WERI-Rb-1 (cell line): ENCODE measurements around the gene SNUPN.
A peak's percentile ranks its signal among the peaks of the same experiment; 100 is the strongest.

ENCODE experiments used
- DNase-seq: peaks from one replicate; pipeline ENCODE4 v3.0.0-alpha.2; 2020
- H3K27ac ChIP-seq: fragments of 250-450 bp; sonication (Bioruptor Pico); 2 replicates; pipeline ENCODE4 v1.5.1; 2020; ENCODE audit warnings: mild to moderate bottlenecking, moderate library complexity
- H3K27me3 ChIP-seq: fragments of 250-450 bp; sonication (Bioruptor Pico); 2 replicates; pipeline ENCODE4 v1.5.1; 2021; ENCODE audit warnings: mild to moderate bottlenecking, low read depth, moderate library complexity; ENCODE audit not compliant: insufficient read depth, severe bottlenecking
- H3K36me3 ChIP-seq: fragments of 250-450 bp; sonication (Bioruptor Pico); 2 replicates; pipeline ENCODE4 v1.5.1; 2020; ENCODE audit warnings: mild to moderate bottlenecking, moderate library complexity
- H3K4me3 ChIP-seq: 2 replicates; pipeline ENCODE4 v1.5.1; 2011; ENCODE audit warnings: low read depth, mild to moderate bottlenecking, control low read depth, low read length
- H3K9me3 ChIP-seq: fragments of 250-450 bp; sonication (Bioruptor Pico); 2 replicates; pipeline ENCODE4 v1.5.1; 2021; ENCODE audit warnings: mild to moderate bottlenecking, moderate library complexity; ENCODE audit not compliant: severe bottlenecking
- TF ChIP-seq, protein P1 (sequence below): IDR thresholded peaks from 2 replicates; pipeline ENCODE4 v1.5.1; 2011; ENCODE audit warnings: low read depth, mild to moderate bottlenecking, control low read depth, inconsistent platforms, low read length

SNUPN gene

GRCh38 chr15:75578948-75579920 lies 46.3 kb downstream of the SNUPN start, which contains the start of gene PTPN9:
PTPN9 (minus strand) TSS chr15:75579315; CDS start chr15:75578776, 539 bp downstream.
- Histone ChIP-seq H3K27me3 (no peaks in the 10 kb centered on the region), H3K36me3 (peaks cover 9% of the 10 kb centered on the region), H3K9me3 (no peaks in the 10 kb centered on the region), H3K27ac (peak within 1 kb of the TSS; percentile 91), H3K4me3 (peak within 1 kb of the TSS; percentile 61)
- peak; percentile 88 for DNase-seq
- TF ChIP-seq, protein P1, sequence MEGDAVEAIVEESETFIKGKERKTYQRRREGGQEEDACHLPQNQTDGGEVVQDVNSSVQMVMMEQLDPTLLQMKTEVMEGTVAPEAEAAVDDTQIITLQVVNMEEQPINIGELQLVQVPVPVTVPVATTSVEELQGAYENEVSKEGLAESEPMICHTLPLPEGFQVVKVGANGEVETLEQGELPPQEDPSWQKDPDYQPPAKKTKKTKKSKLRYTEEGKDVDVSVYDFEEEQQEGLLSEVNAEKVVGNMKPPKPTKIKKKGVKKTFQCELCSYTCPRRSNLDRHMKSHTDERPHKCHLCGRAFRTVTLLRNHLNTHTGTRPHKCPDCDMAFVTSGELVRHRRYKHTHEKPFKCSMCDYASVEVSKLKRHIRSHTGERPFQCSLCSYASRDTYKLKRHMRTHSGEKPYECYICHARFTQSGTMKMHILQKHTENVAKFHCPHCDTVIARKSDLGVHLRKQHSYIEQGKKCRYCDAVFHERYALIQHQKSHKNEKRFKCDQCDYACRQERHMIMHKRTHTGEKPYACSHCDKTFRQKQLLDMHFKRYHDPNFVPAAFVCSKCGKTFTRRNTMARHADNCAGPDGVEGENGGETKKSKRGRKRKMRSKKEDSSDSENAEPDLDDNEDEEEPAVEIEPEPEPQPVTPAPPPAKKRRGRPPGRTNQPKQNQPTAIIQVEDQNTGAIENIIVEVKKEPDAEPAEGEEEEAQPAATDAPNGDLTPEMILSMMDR, result peak; percentile 28; the same call in 1 of the 2 replicates

DNA sequence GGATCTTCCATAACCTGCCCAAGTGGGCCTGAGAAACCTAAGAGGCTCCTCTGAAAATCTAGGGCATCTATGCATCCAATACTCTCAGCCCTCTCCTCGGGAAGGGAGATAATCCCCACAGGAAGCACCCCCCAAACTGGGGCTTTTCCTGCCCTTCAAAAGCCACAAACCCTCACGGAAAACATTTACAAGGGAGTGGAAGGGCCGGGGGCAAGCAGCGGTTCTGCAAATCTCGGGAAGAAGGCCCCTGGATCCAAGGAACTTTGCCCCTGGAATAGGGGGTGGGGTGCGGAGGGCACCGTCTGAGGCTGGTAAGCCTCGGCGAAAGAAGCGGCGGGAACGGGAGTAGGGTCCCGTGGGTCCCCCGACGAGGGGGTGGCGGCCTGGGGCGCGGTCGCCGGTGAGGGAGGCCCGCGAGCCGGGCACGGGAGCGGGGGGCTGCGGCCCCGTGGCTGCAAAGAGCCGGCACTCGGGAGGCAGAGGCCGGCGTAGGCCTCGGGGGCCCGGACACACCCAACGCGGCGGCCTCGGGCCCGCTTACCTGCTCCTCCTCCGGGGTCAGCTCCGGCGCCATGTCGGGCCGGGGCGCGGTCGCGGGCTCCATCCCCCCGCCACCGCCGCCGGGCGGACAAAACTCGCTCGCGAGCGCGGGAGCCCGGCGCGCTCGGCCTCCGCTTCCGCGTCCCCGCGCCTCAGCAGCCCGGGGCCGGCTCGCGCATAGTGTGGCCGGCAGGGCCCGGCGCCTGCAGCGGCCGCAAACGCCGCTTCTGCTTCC lies 47.2 kb downstream of the SNUPN start:
- H3K27ac ChIP-seq, result peak overlapping the region; percentile 91
- H3K36me3 ChIP-seq, result peaks cover 9% of the 10 kb centered on the region
- H3K9me3 ChIP-seq, result no peaks in the 10 kb centered on the region
- TF ChIP-seq, protein P1, result no peak
- peak overlapping the region; percentile 61 for H3K4me3 ChIP-seq
- peak; percentile 20 for DNase-seq
- no peaks in the 10 kb centered on the region for H3K27me3 ChIP-seq

DNA sequence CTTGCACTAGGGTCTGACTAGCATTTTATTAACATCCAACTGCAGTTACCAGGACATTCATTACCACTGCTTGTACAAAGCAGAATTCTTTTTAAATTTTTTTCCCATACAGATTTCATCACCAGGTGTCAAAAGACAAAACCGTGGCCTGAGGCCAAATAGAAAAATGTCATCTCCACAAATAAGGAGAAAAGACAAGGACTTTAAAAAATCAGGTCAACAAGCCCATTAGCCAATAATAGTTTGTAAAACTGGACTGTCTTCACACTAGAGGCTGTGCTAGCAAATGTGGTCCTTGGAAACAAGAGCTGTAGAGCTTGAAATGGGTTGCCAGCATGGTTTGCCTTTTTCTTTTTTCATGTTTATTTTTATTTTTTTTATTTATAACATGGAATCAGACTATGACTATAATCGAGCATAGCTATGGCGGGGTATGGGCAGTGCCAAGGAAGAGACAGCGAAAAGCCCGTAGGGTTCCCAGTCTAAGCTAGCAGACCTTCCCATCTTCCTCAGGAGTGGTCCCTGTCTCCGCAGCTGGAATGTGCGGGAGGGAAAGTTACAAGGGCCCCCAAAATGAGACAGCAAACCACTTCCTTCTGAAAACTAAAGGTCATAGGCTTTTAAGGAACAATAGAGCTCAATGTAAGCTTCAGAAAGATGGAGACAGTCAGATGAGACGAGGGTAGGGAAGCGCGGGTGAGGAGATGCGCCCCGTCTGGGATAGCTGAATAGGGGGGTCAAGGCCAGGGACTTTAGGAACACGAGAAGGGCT lies 47.9 kb downstream of the SNUPN start:
- no peaks in the 10 kb centered on the region for H3K27me3 ChIP-seq
- peaks cover 9% of the 10 kb centered on the region for H3K36me3 ChIP-seq
- H3K4me3 ChIP-seq, result peak overlapping the region; percentile 61
- H3K9me3 ChIP-seq, result no peaks in the 10 kb centered on the region
- DNase-seq, result no peak
- TF ChIP-seq, protein P1, result no peak
- H3K27ac ChIP-seq, result peak overlapping the region; percentile 91

GRCh38 chr15:75573648-75574384 lies 51.7 kb downstream of the SNUPN start:
- H3K4me3 ChIP-seq, result no peak overlapping the region
- H3K36me3 ChIP-seq, result peaks cover 26% of the 10 kb centered on the region
- no peaks in the 10 kb centered on the region for H3K27me3 ChIP-seq
- no peak for DNase-seq
- no peak overlapping the region for H3K27ac ChIP-seq
- no peaks in the 10 kb centered on the region for H3K9me3 ChIP-seq
- TF ChIP-seq, protein P1, result no peak
